PFSK-1 (cell line): ENCODE data around the gene KIAA1328.

ENCODE experiments used
- SIN3A ChIP-seq: IDR thresholded peaks from 2 replicates; pipeline ENCODE4 v1.6.1; 2012; ENCODE audit warnings: mild to moderate bottlenecking, low read length, moderate library complexity, borderline replicate concordance; ENCODE audit not compliant: insufficient read depth
- TF ChIP-seq, protein P1 (sequence below), 2 experiments: IDR thresholded peaks; 2 replicates each; pipeline versions ENCODE4 v1.6.1 to v1.8.0; 2011 to 2012; ENCODE audit warnings: low read depth in 2 of 2, low read length in 2 of 2, control low read depth in 1 of 2, inconsistent platforms in 1 of 2, mild to moderate bottlenecking in 1 of 2, moderate library complexity in 1 of 2; ENCODE audit not compliant: insufficient read depth in 1 of 2

DNA sequence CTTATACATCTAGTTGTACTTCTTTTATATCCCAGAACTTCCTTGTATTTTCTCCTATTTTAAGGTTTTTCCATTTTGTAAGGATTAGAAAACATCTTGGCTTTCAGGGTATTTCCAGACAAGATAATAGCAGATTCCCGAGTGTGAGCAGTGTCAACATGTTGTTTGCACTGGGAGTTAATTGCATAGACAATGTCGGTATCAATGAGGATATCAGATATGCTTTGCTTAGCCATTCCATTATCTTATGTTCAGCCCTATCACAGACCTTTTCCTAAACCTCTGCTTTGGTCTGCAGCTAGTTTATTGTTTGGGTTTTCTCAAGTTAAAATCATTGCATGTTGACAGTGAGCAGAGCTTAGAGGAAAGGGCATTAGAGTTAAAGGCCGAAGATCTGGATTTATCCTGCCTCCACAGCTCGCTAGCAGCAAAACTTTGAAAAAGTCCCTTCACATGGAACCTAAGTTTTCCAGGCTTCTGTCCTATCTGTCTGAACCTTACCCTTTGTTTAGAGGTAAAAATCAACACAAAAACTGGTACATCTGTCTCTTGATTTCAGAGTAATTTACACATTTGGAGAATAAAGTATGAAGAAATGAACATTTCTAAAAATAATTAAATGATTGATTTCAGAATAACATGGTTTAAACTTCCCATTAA lies 355.4 kb downstream of the KIAA1328 start:
- TF ChIP-seq, protein P1, sequence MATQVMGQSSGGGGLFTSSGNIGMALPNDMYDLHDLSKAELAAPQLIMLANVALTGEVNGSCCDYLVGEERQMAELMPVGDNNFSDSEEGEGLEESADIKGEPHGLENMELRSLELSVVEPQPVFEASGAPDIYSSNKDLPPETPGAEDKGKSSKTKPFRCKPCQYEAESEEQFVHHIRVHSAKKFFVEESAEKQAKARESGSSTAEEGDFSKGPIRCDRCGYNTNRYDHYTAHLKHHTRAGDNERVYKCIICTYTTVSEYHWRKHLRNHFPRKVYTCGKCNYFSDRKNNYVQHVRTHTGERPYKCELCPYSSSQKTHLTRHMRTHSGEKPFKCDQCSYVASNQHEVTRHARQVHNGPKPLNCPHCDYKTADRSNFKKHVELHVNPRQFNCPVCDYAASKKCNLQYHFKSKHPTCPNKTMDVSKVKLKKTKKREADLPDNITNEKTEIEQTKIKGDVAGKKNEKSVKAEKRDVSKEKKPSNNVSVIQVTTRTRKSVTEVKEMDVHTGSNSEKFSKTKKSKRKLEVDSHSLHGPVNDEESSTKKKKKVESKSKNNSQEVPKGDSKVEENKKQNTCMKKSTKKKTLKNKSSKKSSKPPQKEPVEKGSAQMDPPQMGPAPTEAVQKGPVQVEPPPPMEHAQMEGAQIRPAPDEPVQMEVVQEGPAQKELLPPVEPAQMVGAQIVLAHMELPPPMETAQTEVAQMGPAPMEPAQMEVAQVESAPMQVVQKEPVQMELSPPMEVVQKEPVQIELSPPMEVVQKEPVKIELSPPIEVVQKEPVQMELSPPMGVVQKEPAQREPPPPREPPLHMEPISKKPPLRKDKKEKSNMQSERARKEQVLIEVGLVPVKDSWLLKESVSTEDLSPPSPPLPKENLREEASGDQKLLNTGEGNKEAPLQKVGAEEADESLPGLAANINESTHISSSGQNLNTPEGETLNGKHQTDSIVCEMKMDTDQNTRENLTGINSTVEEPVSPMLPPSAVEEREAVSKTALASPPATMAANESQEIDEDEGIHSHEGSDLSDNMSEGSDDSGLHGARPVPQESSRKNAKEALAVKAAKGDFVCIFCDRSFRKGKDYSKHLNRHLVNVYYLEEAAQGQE (IDR thresholded peaks at IDR 0.05; ENCODE audit: insufficient read depth in 1 of 2, low read depth in 2 of 2, low read length in 2 of 2), result no peak
- no peak for TF ChIP-seq SIN3A
